ENCODE results near the gene RRM1. TPM values are rescaled to one million over a fixed set of nuclear protein-coding genes. Genes with fewer than 3 reads are reported as not detected.

Gene RRM1
- total RNA-seq, 1 experiment from 2014 or later = 138 TPM

- no peak overlapping the region for H3K27ac Mint-ChIP-seq
- H3K36me3 Mint-ChIP-seq (ENCODE audit: insufficient read depth in 1 of 3, low read depth in 3 of 3) = peaks cover 0 to 4% (median 0%) of the 10 kb centered on the region in 3 experiments; a peak in 2 of 7 replicates
- Histone ChIP-seq H3K27ac (ENCODE audit: insufficient read length, low read depth, low read length) (no peak overlapping the region), H4K5ac (ENCODE audit: insufficient read length, low read depth, low read length) (no peak overlapping the region), H2BK5ac (ENCODE audit: insufficient read length, low read length) (no peak overlapping the region), H3K4ac (ENCODE audit: low read depth, low read length) (no peak overlapping the region), H3K9ac (ENCODE audit: extremely low read depth, insufficient read length, low read length) (no peak overlapping the region), H3K23me2 (ENCODE audit: insufficient read length, low read depth, low read length, poor library complexity, severe bottlenecking) (no peaks in the 10 kb centered on the region), H3T11ph (ENCODE audit: low read length) (no peak overlapping the region), H3K14ac (ENCODE audit: insufficient read depth, low read length) (no peak overlapping the region), H3K9me3 (ENCODE audit: control insufficient read depth, low read depth, low read length) (no peaks in the 10 kb centered on the region), H2BK120ac (ENCODE audit: low read depth, low read length, poor library complexity, severe bottlenecking) (no peak overlapping the region), H4K8ac (replicated peaks; ENCODE audit: insufficient read length, low read depth, low read length) (no peak overlapping the region), H2BK12ac (ENCODE audit: insufficient read length, low read depth, low read length) (no peak overlapping the region), H2BK20ac (ENCODE audit: low read depth, low read length, poor library complexity, severe bottlenecking) (no peak overlapping the region), H2BK15ac (ENCODE audit: low read depth, low read length) (no peak overlapping the region), H3K4me1 (ENCODE audit: insufficient read depth, low read length) (no peaks in the 10 kb centered on the region), H3K23ac (ENCODE audit: insufficient read length, low read depth, low read length) (no peak overlapping the region), H3K79me2 (ENCODE audit: insufficient read depth, low read length) (no peaks in the 10 kb centered on the region), H3K27me3 (ENCODE audit: insufficient read depth, low read length) (no peaks in the 10 kb centered on the region), H4K20me1 (ENCODE audit: control insufficient read depth, insufficient read depth, insufficient read length) (no peaks in the 10 kb centered on the region), H3K18ac (ENCODE audit: insufficient read length, low read depth, low read length) (no peak overlapping the region), H2AFZ (ENCODE audit: low read length) (no peak overlapping the region), H3K4me2 (ENCODE audit: insufficient read depth, insufficient read length, low read length) (no peak overlapping the region), H3K56ac (ENCODE audit: insufficient read length, low read depth, low read length) (no peak overlapping the region), H2AK5ac (ENCODE audit: insufficient read length, low read length) (no peak overlapping the region), H3K79me1 (ENCODE audit: insufficient read depth, low read depth, low read length, poor library complexity, severe bottlenecking) (no peaks in the 10 kb centered on the region), H4K91ac (ENCODE audit: insufficient read length, low read depth, low read length) (no peak overlapping the region)
- no peak overlapping the region for H3K4me3 Mint-ChIP-seq
- H3K4me1 Mint-ChIP-seq = peaks cover 3 to 8% of the 10 kb centered on the region in 2 experiments; a peak in 3 of 4 replicates
- no peaks in the 10 kb centered on the region for H3K9me3 Mint-ChIP-seq
- no peaks in the 10 kb centered on the region for H3K27me3 Mint-ChIP-seq (ENCODE audit: low read depth)
- no CpG with 5 or more reads among the region's 5 CpGs for WGBS (ENCODE audit: extremely low coverage, insufficient read length, low lambda C conversion rate)
- no peak for DNase-seq
- peak; percentile 60 for TF ChIP-seq CTCF (conservative IDR thresholded peaks at IDR 0.05)
Observed at GRCh38 chr11:4087551-4087950, 7.0 kb upstream of the RRM1 start.
